Skin of body (tissue), 2 donors: ENCODE measurements around the gene CLCN2. TPM values are rescaled to one million over a fixed set of nuclear protein-coding genes. Genes with fewer than 3 reads are reported as not detected.

Experiments
- DNase-seq: peaks from one replicate; lab custom pipeline; 2025; lab: John Stamatoyannopoulos, UW
- total RNA-seq: library from RNA; depleted of rRNA; stranded (reverse); fragments of >200 nt; gene quantifications from one replicate; pipeline ENCODE4 v1.2.3, GENCODE V29; 2014

CLCN2 gene
- total RNA-seq, 1 donor from 2014 or later: 5.3 TPM

DNA sequence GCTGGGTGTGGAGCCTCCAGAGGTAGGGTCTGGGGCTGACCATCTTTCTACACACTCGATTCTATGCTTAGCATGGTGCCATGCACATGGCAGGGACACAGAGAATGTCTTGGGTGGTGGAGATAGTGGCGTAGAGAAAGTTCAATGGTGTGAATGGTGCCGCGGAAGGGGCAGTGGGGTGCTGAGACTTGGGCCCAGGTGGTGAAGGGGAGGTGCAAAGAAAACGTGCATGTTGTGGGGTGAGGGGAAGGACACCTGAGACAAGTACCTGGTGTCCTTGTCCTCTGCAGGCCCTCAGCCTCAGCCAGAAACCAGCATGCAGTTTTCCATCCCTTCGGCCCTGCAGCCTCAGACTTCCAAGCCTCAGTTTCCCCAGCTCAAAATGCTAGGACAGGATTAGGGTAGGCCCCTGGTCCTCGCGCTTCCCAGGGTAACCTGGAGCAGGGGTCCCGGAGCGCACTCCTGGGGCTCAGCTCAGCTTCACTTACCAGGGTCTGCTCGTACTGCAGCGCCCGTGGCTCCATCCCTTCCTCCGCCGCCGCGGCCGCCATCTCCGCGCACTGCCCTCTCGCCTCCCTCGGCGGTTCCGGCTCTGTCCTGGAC is 375 bp downstream of the CLCN2 start:
- DNase-seq: no peak

DNA sequence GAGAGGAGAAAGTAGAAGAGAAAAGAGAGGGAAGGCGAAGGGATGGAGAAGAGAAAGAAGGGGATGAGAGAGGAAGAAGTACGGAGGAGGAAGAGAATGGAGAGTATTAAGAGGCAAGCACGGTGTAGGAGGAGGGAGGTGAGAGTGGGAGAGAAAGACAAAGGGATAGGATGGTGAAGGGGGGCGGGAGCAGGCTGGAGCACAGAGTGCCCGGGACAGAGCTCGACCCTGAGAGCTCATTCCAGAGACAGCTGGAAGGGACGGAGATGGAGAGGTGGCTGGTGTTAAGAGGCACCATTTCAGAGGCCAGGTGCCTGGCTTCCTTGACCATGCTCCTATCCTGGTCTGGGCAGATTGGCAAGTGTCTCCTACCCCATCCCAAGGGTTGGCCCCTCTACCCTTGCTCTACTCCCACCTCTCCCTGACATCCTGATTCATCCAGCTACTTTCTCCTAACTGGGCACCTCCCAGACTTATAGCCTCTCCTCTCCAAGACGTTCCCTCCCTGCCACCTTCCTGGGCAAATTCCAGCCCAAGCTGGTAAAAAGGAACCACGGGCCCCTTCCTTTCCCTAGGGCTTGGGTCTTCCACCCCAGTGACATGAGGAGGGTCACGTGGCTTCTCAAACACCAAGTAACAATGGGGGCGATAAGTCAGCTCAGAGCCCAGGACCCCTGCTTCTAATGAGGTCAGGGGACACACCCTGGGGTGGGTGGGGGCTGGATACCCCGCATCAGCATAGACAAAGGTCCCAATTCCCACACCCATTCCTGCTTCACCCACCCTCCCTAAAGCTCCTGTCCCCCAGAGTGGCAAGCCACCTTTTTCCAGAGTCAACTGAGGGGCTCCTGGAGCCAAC is 1.1 kb downstream of the CLCN2 start:
- DNase-seq: no peak

DNA sequence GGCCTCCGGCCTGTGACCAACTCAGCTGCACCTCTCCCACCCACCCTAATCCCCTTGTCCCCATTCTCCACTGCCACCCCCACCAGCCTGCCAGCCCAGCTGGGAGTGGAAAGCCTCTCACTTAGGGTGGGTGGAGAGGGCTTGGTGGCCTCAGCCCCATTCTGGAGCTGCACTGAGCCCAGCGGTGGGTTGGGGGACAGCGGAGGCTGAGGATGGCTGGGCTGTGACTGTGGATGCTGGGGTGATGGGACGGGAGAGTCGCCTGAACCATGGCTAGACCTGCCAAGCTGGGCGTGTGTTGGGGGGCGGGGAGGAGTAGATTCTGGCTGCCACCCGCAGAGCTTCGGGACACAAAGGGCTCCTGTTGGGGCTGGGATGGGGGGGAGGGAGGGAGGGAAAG is 1.8 kb downstream of the CLCN2 start:
- no peak for DNase-seq

DNA sequence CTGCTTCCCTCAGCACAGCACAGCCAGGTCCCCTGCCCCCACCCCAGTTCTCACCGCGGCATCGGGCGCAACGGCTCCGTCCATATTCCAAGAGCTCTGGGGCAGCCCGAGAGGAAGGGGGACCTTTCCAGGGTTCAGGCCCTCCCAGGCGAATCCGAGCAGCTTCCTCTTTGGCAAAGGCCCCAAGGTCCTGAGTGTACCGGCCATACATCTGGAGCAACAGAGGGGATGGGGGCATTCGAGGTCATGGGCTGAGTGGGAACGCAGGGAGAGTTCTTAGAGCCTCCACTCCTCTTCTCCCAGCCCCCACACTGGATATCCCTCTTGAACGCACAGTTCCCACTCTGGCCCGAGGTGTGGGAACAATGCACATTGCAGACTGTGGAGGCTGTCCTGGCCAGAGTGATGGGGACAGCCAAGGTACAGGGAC is 2.5 kb downstream of the CLCN2 start:
- no peak for DNase-seq

DNA sequence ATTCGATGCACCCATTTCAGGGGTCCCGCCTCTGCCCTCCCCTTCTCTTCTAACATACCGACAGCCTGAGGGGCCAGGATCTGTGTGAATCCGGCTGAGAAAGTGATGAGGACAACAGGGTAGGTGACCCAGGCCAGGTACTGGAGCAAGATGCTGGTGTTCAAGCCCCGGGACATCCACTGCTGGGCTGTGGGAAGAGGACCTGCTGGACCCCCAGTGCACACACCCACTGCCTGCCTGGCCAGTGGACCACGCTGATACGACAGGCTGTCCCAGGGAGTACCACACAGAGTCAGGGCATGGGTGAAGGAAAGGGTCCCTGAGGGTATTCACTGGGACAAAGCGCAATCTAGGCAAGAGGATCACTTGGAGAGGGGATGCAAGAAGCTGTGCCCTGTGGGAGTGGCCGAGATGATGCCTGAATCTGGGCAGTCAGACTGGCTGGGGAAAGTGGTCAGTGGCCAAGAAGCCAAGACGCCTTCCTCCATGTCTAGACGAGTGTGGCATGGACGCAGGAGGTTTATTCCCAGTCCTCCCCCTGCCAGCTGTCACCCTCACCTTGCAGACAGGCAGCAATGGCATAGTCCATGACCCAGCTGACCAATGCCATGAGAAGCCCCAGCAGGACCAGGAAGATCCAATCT is 3.2 kb downstream of the CLCN2 start:
- no peak for DNase-seq

DNA sequence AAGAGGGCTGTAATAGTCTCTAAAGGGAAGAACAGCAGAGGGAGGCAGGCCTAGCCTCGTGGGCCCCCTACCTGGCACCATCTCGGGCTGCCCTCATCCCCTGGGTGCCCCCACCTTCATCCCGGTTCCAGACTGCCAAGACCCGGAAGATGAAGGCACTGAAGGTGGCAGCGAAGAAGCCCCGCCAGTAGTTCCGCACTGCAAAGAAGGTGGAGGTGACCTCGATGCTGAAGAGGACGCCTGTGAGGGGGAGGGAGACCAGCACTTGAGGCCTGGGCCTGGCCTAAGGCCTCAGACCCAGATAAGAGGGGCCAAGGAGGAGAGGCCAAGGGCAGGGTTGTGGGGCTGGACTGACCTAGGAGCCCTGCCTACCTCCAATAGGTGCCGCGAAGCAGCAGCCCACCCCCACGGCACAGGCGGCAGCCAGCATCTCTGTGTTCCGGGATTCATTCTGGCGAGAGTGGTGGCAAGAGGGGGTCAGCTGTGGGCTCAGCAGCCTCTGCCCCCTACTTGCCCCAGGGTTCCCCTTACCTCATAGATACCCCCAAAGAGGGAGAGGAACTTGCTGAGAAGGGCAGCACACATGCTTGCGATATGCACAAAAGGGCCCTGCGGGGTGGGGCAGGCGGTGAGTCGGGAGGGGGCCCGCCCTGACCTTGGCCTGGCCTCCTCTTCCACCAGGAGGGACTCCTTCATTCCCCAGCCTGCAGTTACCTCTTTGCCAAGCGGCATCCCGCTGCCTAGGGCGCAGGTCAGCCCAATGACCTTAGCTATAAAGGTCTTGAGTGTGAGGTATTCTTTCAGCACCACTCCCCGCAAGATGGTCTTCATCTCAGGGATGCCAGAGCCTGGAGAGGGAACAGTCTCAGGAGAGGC is 3.9 kb downstream of the CLCN2 start:
- DNase-seq: no peak

DNA sequence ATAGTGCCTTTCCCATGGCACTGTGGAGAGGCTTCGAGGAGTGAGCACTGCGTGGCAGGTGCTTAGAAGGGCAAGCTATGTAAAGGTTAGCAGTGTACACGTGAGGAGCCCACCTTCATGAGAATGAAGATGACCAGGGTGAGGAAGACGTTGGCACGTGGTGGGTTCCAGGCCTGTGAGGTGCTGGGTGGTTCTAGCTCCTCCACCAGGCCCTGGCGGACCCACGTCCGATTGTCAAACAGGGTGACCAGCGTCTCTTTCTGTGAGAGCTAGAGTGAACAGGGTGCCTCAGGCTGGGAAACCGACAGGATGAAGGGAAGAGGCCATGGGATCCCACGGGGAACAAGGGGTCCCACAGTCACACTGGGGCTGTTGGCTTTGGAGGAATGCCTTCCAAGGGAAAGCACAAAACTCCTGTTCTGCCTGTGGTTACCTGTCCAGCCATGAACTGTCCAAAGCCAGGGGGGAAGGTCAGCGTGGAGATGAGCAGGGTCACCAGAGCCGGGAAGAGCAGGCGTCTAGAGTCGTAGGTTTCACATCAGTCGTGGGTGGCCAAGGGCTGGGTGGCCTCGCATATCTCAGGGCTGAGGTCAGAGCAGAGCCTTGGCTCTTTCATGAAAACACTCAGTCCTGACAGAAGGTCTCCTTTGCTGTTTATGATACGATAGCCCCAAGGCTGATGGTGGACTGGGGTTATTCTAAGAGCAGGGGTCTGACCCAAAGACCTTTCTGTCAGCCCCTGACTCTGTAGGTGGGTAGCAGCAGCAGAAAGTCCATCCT is 6.0 kb downstream of the CLCN2 start:
- no peak for DNase-seq

DNA sequence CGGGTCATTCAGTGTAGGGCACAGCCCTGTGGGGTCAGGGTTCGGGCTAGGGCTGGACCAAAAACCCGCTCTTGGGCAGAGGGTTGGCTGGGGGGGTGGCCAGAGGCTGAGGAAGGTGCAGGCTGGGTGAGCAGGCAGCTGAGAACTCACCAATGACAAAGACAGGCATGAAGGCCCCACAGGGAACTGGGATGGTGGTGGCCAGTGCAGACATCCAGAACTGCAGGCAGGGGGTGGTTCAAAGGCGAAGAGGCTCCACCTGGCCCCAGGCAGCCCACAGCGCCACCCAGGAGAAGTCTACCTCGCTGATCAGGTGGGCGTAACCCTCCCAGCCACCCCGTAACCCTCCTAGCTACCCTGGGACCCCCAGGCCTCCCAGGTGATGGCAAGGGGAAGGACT is 6.7 kb downstream of the CLCN2 start:
- DNase-seq: no peak

DNA sequence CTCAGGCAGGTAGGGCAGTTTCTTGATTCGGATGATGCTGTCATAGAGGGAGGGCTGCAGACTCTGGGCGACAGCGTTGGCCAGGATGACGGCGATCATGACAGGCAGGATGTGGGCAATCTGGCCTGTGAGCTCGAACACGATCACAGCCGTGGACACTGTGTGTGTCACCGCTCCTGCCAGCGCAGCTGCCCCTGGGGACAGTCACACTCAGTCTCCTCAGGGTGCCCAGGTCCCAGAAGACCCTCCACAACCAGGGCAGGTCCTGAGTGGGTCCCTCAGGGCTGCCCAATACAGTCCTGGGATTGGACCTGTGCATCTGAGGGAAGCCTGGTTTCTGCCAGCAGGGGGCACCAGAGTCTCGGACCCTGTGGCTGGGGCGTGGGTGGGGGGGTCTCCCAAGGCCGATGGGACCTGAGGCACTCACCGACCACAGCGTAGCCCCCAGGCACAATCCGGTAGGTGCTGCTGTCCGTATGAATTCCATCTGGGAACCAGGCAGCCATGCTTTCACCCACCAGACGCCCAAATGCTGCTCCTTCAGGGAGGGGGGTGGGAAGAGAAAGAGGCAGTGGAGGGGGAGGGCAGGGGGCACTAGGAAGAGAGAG is 7.2 kb downstream of the CLCN2 start:
- DNase-seq: no peak

DNA sequence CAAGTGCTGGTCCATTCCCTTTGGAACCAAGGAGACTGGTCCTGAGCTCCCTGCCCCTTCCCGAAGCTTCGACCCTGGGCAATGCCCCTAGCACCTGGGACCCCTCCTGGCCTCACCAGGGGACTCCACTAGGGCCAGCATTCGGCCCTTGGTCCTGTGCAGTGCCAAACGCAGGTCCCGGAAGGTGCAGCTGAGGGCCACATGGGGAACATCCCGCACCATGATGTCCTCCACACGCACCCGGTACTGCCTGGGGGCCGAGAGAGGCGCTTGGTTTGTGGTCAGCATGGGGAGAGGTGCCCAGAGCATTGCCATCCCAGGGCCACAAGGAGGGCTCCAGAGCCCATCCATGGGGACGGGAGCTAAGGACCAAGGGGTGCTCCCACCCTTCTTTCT is 7.9 kb downstream of the CLCN2 start:
- DNase-seq: no peak

DNA sequence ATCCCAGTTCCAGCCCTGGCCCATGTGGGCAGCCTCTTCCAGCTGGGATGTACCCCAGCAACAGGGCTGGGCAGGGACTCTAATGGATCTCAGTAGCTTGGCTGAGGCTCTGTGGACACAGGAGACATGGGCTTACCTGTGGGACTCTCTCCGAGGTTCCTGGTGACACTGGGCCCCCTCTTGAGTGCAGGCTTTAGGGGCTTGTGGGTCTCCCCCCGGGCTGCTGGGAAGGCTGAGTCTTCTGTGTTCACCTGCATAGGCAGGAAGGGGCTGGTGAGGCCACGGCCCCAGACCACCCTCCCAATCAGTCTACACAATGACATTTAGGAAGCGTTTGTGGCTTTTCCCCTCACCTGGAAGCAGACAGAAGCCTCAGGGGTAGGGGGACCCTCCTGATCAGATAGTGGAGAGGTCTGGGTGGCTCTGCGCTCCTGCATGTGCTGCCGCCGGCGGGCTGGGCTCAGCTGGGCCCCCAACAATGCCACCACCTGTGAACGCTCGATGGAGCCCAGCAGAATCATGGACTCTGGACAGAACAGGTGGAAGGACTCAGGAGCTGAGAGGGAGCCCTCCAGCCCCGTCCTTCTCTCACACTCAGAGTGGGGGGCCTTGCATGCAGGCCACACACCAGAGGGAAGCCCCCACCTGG is 8.4 kb downstream of the CLCN2 start:
- DNase-seq: no peak

DNA sequence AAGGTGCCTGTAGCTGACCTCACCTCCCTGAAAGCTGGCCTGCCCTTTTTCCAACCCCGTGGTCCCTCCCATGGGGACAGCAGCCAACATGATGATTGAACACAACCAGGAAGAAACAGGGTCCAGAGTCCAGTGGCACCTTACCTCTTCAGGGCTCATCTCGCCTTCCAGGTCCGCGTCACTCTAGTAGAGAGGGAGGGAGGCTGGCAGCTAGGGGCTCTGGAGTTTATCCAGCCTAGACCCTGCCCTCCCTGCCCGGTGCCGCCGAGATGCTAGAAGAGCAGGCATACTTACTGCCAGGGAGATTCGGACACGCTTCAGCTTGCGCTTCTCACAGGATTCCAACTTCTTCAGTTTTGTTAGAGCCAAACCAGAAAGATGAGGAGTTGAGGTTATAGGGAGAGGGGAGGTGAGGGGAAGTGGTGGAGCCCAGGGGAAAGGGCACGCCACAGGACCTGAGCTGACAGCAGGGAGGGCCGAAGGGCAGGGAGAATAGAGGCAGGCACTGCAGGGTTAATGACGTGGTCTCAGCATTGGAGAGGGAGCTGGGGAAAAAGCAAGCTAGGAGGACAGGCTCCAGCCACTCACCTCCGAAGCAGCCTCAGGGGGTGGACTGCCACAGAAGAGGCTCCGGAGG is 9.1 kb downstream of the CLCN2 start:
- DNase-seq: no peak

DNA sequence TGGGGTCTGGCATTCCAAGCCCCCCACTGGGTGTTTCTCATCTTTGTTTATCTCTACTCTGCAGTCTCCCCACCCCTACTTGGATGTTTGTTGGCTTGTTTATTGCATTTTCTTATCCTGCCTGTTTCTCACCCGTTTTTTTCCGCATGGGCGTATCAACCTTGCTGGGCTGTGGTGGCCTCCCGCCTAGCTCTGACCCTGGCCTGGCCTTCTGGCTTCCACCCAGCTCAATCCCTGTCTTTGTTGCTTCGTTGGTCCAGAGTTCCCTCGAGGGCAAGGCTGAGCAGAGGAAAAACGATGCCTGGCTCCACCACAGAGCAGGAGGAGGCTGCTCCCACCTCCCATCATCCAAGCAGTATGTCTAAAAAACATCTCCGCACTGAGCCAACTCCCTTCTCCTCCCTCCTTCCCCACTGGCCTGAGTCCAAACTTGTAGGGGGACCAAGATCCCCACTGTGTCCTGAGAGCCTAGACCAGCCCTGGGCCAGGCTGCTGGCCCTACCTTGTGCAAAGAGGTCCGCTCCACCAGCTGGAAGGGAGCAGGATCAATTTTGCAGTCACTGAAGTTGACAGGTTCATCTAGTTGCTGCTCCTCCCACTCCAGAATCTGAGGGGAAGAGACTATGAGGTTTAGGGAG is 9.8 kb downstream of the CLCN2 start:
- DNase-seq: no peak

DNA sequence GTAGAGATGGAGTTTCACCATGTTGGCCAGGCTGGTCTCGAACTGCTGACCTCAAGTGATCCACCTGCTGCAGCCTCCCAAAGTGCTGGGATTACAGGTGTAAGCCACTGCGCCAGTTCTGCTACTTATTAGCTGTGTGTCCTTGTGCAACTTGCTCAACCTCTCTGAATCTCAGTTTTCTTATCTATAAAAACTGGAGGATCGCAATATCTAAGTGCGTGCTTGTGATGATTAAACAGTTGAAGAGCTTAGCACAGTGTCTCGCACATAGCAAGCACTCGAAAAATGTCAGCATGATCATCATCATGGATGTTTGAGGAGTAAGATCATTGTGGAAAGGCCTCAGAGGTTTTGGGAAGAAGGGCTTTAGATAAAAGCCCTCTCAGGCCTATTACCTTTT is 10.8 kb downstream of the CLCN2 start:
- no peak for DNase-seq

DNA sequence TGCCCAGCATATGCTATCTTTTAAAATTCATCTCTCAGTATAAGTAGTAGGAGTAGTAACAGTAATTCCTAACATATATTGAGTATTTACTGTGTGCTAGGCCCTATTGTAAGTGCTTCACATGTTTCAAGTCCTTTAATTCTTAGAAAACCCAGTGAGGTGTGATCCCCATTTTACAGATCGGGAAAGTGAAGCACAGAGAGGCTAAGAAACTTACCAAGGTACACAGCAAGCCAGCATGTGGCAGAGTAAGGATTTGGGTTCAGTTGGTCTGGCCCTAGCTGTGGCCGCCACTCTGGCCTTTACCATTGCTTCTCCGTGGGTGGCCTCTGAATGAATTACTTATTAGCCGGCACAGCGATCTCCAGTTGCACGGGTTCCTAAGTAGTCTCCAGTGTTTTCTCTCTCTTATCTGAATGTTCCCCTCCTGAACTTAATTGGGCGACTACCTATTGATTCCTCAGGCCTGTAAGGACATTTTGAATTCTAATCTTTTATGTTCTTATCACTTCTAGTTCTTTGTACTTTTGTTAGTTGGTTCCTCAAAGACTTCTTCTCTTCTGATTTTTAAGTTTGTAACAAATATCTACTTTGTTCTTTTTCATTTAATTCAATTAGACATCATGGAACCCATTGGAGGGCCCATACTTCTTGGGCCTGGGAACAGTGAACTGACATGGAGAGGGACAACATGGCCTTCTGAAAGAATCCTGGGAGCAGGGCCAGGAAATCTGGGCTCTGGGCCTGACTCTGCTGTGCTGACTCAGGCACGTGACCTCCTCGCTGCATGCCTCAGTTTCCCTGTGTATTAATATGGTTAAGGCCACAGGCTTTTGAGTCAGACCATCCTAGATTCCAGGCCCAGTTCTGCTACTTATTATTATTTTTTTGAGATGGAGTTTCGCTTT is 11.6 kb downstream of the CLCN2 start:
- no peak for DNase-seq

DNA sequence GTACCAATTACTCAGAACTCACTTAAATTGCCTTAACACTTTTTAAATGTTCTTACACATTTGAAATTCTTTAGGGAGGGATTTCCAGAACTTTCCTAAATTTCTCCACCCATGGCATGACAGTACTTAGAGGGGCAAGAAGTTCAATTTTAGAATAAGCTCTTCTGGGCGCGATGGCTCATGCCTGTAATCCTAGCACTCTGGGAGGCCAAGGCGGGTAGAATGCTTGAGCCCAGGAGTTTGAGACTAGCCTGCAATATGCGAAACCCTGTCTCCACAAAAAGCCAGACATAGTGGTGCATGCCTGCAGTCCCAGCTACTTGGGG is 13.4 kb downstream of the CLCN2 start:
- DNase-seq: no peak

DNA sequence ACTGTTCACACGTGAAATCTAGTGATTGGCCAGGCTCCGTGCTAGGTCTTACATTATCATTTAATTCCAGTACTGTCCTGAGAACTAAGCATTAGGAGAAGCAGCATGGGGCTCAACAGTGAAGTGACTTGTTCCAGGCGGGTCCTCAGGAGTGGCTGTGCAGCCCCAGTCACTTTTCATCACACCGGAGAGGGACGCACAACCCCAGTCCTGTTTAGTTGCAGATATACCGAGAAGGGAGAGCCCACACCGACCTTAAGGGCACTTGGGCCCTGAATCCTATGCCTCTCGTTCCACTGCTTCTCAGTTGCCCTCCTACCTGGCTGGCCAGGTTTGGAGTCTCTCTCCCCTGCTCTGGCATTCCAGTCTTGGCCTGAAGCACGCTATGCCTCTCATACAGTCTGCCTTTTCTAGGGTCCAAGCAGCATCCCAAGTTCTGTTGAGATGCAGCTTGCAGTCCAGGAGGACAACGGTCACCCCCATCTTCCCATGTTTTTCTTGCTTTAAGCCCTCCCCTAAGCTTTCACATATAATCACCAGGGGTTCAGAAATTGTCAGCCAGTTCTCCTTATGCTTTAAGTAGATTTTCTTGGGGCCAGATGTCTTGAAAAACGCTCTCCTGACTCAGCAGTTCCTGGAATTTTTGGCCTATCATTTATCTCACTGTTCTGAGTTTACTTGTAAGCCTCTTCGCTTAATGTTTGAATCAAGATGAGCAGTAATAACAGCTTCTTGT is 13.9 kb downstream of the CLCN2 start:
- DNase-seq: peak; percentile 80
